ENCODE data around the gene TGFBR2. TPM values are rescaled to one million over a fixed set of nuclear protein-coding genes. Genes with fewer than 3 reads are reported as not detected.

Gene TGFBR2
- total and polyA plus RNA-seq, 2 donors = 128 to 161 TPM

DNA sequence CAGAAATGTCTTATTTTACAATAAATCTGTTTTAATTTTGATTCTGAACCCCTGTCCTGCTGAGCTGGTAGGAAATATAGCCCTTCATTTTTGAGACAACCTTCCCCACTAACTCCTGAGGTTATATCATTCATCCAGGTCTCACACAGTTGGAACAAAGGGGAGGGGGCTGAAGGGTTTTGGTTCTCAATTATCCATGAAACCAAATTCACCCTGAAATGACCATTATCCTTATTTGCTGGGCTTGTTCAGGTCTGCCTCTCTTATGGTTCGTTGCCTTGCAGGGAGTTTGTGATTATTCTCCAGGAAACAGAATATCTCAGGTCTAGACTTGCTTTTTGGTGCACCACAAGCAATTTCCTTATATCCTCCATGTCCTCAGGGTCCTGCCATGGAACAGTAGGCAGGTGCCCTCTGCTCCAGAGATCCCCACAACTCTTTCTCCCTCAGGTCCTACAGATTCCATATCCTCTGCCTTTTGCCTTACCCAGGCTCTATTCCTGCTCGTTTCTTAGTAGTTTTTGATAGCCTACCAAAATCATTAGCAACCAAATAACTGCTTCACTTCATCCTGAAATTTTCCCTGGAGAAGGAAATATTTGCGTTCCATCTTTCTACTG lies 94.4 kb downstream of the TGFBR2 start:
- H3K4me1 ChIP-seq (ENCODE audit: insufficient read depth) = peaks cover 2% of the 10 kb centered on the region
- H3K36me3 ChIP-seq (ENCODE audit: insufficient read depth) = no peaks in the 10 kb centered on the region
- no peak for DNase-seq (ENCODE audit: extremely low spot score)
- no peak overlapping the region for H3K27ac ChIP-seq (ENCODE audit: low read depth)
- H3K4me3 ChIP-seq (ENCODE audit: low read depth, low read length) = no peak overlapping the region
- WGBS = 91% methylated on average over 3 of the region's 3 CpGs

DNA sequence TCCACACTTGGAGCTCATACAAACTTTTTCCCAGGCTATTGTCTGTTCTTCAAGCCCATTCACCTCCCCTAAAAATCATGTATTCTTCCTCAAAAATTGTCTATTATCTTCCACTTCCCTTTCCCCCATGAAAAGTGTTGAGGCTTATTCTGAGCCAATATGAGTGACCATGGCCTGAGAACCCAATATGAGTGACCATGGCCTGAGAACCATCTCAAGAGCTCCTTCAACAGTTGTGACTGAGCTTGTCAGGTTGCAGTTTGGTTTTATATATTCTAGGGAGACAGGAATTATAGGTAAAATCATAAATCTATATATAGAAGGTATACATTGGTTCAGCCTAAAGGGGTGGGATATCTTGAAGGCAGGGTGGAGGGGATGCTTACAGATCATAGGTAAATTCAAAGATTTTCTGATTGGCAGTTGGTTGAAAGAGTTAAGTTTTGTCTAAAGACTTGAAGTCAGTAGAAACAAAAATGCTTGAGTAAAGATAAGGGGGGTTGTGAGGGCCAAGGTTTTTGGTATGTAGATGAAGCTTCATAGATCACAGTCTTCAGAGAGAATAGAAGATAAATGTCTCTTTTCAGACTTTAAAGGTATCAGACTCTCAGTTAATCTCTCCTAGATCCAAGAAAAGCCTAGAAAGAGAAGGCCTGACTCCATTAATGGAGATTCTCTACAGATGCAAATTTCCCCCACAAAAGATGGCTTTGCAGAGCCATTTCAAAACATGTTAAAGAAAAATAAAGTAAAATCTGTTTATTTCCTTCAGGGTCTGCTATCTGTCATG lies 95.8 kb downstream of the TGFBR2 start:
- H3K4me3 ChIP-seq (ENCODE audit: low read depth, low read length) = no peak overlapping the region
- H3K36me3 ChIP-seq (ENCODE audit: insufficient read depth) = no peaks in the 10 kb centered on the region
- DNase-seq (ENCODE audit: extremely low spot score) = no peak
- H3K4me1 ChIP-seq (ENCODE audit: insufficient read depth) = peaks cover 2% of the 10 kb centered on the region
- no peak overlapping the region for H3K27ac ChIP-seq (ENCODE audit: low read depth)

DNA sequence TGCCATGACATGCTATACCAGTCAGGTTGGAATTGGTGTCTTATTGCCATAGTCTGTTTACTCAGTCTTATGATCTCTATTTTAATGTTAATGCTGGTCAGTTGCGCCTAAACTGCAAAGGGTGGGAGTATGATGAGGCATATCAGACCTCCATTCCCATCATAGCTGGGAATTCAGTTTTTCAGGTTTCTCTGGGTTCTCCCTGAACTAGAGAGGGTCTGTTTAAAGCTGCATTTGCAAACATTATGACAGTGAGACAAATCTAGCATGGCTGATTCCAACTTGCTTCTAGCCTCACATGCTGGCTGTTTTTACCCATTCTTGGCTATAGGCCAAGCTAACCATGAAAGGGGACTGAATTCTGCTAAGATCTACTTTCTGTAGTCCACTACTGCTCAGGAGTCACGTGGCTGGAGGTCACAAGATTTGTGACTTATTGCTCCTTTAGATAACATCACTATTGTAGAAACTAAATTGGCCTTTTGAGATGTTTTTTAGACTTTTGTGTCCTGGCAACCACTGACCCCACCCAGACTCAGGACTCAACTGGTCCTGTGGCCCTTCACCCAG lies 96.5 kb downstream of the TGFBR2 start:
- Histone ChIP-seq H3K4me1 (ENCODE audit: insufficient read depth) (peaks cover 2% of the 10 kb centered on the region), H3K4me3 (ENCODE audit: low read depth, low read length) (no peak overlapping the region), H3K36me3 (ENCODE audit: insufficient read depth) (no peaks in the 10 kb centered on the region), H3K27ac (ENCODE audit: low read depth) (no peak overlapping the region)
- DNase-seq (ENCODE audit: extremely low spot score) = no peak
- 65% methylated on average over 2 of the region's 2 CpGs for WGBS

DNA sequence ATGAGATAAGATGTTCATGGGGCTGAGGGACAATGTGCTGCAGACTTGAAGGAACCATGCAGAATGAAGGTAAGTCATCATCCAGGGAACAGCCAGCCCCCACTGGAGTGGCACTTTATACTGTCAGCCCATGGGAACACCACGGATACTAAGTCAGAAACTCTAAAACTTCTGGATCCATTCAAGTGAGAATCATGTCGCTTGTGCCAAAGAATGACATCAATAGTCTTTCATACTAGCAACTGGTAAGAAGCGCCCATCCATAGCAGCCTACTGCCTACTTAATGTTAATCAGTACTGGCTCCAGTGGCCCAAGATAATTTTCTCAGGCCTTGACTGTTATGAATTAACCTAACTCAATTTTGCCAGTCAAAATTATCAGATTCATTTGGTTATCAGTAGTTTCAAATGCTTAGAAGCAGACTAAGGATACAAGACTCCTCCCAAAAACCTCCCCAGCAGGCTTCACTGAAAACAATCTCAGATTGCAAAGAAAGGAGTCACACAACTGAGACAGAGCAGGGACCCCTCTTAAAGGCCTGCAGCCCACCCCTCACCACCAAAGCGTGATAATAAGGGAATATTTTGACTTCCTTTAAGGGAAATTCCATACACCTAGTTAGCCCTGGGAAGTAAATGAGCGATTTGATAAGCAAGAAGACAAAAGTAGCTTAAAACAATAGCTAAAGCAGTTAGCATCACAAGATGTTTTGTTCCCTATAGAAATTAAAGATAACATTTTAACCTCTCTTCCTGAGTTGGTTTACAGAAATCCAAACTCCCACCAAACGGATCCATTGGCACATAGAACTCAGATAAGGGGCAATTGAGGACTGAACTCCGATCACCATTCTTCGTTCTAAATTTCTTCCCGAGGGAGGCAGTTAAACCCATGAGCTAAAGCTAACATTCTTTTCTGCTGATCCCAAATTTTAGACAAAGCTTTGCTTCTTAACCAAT lies 98.8 kb downstream of the TGFBR2 start:
- H3K27ac ChIP-seq (ENCODE audit: low read depth) = no peak overlapping the region
- DNase-seq (ENCODE audit: extremely low spot score) = no peak
- H3K4me3 ChIP-seq (ENCODE audit: low read depth, low read length) = no peak overlapping the region
- 84% methylated on average over 9 of the region's 9 CpGs for WGBS
- H3K4me1 ChIP-seq (ENCODE audit: insufficient read depth) = no peaks in the 10 kb centered on the region
- no peaks in the 10 kb centered on the region for H3K36me3 ChIP-seq (ENCODE audit: insufficient read depth)

DNA sequence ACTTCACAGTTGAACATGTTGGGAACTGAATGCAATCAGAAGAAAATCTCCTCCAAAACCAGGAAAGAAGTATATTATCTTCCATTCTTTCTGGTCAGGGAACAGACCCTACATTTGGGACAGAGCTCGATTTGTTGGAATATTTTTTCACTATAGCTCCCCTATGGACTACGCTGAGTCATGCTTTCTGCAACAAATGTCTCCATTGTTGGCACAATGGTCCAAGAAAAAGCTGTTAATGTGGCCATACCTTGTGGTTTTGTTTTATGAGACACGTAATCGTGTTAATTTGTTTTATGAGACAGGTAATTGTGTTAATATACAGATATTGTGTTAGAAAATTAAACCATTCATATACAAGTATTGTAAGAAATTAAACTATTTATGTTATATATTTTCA lies 101.4 kb downstream of the TGFBR2 start:
- no peak for DNase-seq (ENCODE audit: extremely low spot score)
- Histone ChIP-seq H3K4me3 (ENCODE audit: low read depth, low read length) (no peak overlapping the region), H3K27ac (ENCODE audit: low read depth) (no peak overlapping the region), H3K36me3 (ENCODE audit: insufficient read depth) (no peaks in the 10 kb centered on the region), H3K4me1 (ENCODE audit: insufficient read depth) (no peaks in the 10 kb centered on the region)
- WGBS = 96% methylated on average over 4 of the region's 4 CpGs

DNA sequence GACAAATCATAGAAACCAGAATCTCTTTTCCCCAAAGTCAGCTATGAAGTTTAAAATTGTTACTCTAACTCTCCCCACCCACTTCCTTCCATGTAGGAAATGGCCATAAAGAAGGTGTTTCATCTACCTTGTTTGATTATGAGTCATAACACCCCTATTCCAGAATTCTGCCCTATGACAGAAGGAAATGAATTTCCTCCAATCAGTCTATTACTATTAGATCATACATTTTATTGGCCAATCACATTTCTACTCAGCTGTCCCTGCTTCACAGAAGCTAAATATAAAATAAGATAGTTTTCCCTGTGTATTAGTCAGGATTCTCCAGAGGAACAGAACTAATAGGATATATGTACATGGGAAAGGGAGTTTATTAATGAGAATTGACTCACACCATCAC lies 102.1 kb downstream of the TGFBR2 start:
- Histone ChIP-seq H3K4me3 (ENCODE audit: low read depth, low read length) (no peak overlapping the region), H3K27ac (ENCODE audit: low read depth) (no peak overlapping the region), H3K4me1 (ENCODE audit: insufficient read depth) (no peaks in the 10 kb centered on the region), H3K36me3 (ENCODE audit: insufficient read depth) (no peaks in the 10 kb centered on the region)
- no peak for DNase-seq (ENCODE audit: extremely low spot score)

DNA sequence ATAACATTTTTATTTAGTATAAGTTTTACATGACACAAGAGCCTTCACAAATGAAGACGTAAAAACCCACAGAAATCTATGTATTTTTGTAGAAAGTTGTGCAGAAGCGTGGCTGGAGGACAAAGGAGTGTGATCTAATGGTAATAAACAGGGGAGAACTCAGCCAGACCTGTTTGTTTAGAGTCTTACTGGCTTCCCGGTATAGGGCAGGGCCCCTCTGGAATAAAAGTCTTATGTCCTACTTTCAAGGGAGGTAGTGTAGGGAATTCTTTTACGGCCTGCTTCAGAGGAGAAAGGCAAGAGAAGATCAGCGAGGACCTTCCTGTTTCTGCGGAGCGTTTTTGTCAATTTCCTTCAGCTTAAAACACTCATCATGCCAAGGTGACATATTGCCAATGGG lies 103.6 kb downstream of the TGFBR2 start:
- 77% methylated on average over 7 of the region's 7 CpGs for WGBS
- no peak overlapping the region for H3K4me3 ChIP-seq (ENCODE audit: low read depth, low read length)
- no peaks in the 10 kb centered on the region for H3K4me1 ChIP-seq (ENCODE audit: insufficient read depth)
- DNase-seq (ENCODE audit: extremely low spot score) = no peak
- H3K27ac ChIP-seq (ENCODE audit: low read depth) = no peak overlapping the region
- H3K36me3 ChIP-seq (ENCODE audit: insufficient read depth) = no peaks in the 10 kb centered on the region

DNA sequence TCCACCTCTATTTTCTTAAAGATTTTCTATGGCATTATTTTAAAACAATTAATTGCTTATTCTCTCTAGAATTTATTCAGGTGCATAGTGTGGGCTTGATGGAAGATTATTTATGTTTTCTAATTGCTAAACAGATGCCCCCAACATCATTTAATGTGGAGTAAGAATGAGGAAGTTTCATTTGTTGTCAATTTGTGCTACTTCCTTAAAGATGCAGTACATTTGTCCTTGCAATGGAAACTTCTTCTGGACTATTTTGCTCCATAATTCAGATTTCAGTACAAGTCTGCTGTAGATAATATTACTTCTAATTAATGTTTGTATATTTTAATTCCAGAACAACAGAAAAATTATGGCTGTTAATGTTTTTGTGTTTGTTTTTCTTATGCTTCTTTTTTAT lies 104.8 kb downstream of the TGFBR2 start:
- DNase-seq (ENCODE audit: extremely low spot score) = no peak
- no peaks in the 10 kb centered on the region for H3K4me1 ChIP-seq (ENCODE audit: insufficient read depth)
- no peak overlapping the region for H3K4me3 ChIP-seq (ENCODE audit: low read depth, low read length)
- no peaks in the 10 kb centered on the region for H3K36me3 ChIP-seq (ENCODE audit: insufficient read depth)
- H3K27ac ChIP-seq (ENCODE audit: low read depth) = no peak overlapping the region

DNA sequence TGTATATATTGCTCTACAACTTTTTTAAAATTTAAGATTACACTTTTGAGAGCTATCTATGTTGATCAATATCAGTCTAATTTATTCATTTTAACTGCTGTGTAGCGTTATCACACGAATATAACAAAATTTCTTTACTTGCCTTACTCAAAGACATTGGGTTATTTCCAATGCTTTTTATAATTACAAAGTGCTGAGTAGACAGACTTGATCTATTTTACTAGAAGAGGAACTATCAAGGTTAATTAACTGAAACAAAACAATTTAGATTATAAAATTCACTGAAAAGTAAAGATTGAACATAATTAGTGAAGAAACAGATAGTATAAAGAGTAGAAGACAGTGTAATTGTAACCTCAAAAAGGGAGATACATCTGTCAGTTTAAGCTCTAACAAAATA lies 105.5 kb downstream of the TGFBR2 start:
- no peak overlapping the region for H3K27ac ChIP-seq (ENCODE audit: low read depth)
- H3K4me3 ChIP-seq (ENCODE audit: low read depth, low read length) = no peak overlapping the region
- no peak for DNase-seq (ENCODE audit: extremely low spot score)
- WGBS = 85% methylated on average over 2 of the region's 2 CpGs
- H3K36me3 ChIP-seq (ENCODE audit: insufficient read depth) = no peaks in the 10 kb centered on the region
- no peaks in the 10 kb centered on the region for H3K4me1 ChIP-seq (ENCODE audit: insufficient read depth)

DNA sequence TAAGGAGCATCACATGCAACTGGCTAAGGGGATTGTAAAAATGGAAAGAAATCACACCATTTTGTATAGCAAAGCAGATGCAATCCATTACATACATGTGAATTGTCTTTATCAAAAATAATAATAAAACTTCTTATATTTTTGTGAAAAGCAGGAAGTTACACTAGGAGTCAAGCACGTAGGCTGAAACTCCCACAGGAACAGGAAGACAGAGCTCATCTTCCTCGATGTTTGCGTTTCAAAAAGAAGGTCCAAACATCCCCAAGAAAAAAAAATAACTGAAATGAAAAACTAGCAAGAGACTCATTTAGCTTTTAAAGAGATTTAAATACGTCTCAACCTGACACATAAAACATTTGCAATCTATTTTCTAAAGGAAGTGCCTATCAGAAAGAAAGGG lies 106.6 kb downstream of the TGFBR2 start:
- Histone ChIP-seq H3K4me1 (ENCODE audit: insufficient read depth) (no peaks in the 10 kb centered on the region), H3K27ac (ENCODE audit: low read depth) (no peak overlapping the region), H3K36me3 (ENCODE audit: insufficient read depth) (no peaks in the 10 kb centered on the region), H3K4me3 (ENCODE audit: low read depth, low read length) (no peak overlapping the region)
- WGBS = 70% methylated on average over 4 of the region's 4 CpGs
- DNase-seq (ENCODE audit: extremely low spot score) = no peak

DNA sequence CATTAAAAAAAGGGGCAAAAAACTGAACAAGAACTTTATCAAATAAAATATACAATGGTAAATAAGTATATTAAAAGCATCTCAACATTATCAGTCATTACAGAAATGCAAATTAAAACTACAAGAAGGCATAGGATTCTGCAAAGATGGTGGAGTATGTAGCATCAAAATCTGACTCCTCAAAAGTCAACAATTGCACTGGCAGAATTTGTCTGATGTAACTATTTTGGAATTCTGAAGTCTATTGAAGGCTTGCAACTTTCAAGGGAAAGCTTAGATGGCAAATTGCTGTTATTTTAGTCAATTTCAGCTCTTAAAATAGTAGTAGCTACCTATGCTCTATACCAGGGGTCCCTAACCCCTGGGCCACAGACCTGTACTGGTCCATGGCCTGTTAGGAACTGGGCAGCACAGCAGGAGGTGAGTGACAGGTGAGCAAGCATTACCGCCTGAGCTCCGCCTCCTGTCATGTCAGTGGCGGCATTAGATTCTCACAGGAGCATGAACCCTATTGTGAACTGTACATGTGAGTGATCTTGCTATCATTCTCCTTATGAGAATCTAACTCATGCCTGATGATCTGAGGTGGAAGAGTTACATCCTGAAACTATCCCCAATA lies 107.6 kb downstream of the TGFBR2 start:
- WGBS = 98% methylated on average over 3 of the region's 3 CpGs
- no peak overlapping the region for H3K4me3 ChIP-seq (ENCODE audit: low read depth, low read length)
- no peaks in the 10 kb centered on the region for H3K36me3 ChIP-seq (ENCODE audit: insufficient read depth)
- no peak for DNase-seq (ENCODE audit: extremely low spot score)
- no peak overlapping the region for H3K27ac ChIP-seq (ENCODE audit: low read depth)
- no peaks in the 10 kb centered on the region for H3K4me1 ChIP-seq (ENCODE audit: insufficient read depth)

DNA sequence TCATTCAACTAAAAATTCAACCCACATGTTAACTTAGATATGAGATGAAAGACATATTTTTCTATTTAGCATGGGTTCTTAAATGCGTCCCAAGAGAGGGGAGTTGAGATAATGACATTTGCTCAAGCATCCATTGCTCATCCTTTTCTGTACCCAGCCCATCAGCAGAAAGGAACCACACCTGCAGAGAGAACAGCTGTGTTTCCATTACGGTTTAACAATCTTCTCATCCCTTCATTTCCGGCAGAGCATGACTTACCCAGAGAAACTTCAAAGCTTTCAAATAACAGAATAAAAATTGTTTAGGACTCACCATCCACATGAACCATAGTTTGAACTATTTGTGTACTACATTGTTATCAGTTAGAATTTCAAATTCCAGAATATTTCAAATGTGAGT lies 113.1 kb downstream of the TGFBR2 start:
- DNase-seq (ENCODE audit: extremely low spot score) = no peak
- WGBS = 93% methylated on average over 3 of the region's 3 CpGs
- no peak overlapping the region for H3K27ac ChIP-seq (ENCODE audit: low read depth)
- H3K4me1 ChIP-seq (ENCODE audit: insufficient read depth) = no peaks in the 10 kb centered on the region
- H3K36me3 ChIP-seq (ENCODE audit: insufficient read depth) = no peaks in the 10 kb centered on the region
- no peak overlapping the region for H3K4me3 ChIP-seq (ENCODE audit: low read depth, low read length)

DNA sequence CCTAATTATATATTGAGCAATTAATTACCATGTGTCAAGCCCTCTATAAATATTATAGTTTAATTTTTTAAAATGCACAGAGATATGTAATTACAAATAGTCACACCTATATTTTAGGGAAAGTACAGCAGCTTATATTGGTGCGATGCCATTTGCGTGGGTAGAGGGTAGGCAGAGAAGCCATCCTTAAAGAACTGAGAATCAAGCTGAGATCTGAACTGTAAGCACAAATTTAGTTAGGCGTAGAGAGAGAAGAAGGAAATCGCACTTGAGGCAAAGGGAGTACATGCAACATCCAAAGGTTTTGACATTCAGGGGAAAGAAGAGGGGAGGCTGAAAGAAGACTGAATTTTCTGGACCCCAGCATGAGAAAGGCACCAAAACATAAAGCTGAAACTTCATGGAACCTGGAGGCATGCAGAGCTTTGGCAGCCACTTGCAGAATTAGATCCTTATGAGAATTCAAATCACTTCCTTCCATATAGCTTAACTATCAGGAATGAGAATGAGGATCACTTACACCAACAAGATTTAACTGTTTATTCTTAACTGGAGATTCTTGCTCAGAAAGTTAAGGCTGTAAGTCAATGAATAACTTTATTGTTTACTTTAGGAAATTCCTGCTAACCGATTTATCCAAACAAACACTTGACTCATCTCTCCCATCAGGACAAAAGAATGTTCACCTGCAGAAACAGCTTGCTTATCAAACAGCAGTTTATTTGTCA lies 114.3 kb downstream of the TGFBR2 start:
- WGBS = 78% methylated on average over 5 of the region's 5 CpGs

More for the DNA sequence above, 114.3 kb downstream of the TGFBR2 start:
- no peak for DNase-seq (ENCODE audit: extremely low spot score)
- no peaks in the 10 kb centered on the region for H3K36me3 ChIP-seq (ENCODE audit: insufficient read depth)
- H3K4me1 ChIP-seq (ENCODE audit: insufficient read depth) = no peaks in the 10 kb centered on the region
- H3K27ac ChIP-seq (ENCODE audit: low read depth) = no peak overlapping the region
- H3K4me3 ChIP-seq (ENCODE audit: low read depth, low read length) = no peak overlapping the region
